Measurements from ENCODE around the gene KIF21A.

Gene KIF21A

DNA sequence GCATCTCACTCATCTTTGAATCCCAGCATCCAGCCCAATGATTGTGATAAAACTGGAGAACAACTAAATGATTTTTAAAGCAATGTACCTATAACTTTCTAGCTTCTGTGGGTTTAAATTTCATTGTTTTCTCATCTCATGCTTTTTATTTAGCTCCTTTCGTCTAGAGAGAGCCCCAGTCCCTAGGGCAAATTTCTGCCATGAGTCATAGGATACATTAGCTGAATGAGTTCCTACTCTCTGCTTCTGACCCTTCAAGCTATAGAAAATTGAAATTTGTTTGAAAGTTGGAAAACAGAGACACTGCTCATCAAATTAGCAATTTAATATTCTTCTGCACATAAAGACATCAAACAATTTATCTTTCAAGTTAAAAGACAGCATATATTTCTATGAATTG, 113.9 kb downstream of the KIF21A start:
- WGBS (ENCODE audit: insufficient coverage): 86% methylated on average over 1 of the region's 1 CpG
- H3K36me3 ChIP-seq (ENCODE audit: control insufficient read depth in 4 of 4, insufficient read depth in 4 of 4, low read length in 3 of 4): peaks cover 0 to 4% (median 0%) of the 10 kb centered on the region in 4 experiments

DNA sequence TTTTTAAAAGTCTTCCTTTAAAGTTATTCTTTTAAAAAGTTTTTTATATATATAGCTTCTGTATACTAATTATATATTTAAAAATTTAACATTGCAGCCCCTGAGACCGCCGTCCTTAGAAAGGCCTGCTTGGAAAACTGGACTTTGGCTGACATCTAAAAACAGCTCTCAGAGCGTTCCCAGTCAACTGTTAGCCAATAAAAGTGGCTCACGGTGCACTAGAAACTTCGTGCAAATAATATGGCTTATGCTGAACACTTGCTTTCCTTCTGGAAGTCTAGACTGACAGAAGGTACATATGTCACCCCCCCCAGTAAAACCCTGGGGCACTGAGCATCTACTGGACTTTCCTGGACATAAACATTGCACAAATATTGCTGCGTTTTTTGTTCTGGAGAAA, 115.0 kb downstream of the KIF21A start:
- ChIA-PET POLR2A (no interaction called here), CTCF (interaction anchor here (1.3 kb wide), 1 partner anchor 10 kb away, joined by 4 read pairs; no protein-coding TSS in a partner anchor)
- no peak overlapping the region for H3K4me3 ChIP-seq (ENCODE audit: control insufficient read depth in 1 of 7, extremely low read depth in 1 of 7, insufficient read depth in 4 of 7, low read depth in 2 of 7, low read length in 6 of 7)
- H3K27ac ChIP-seq (ENCODE audit: insufficient read depth in 1 of 2, low read depth in 1 of 2, low read length in 2 of 2, poor library complexity in 1 of 2, severe bottlenecking in 2 of 2): no peak overlapping the region
- no peaks in the 10 kb centered on the region for H3K4me1 ChIP-seq (ENCODE audit: control extremely low read depth in 1 of 4, control insufficient read depth in 4 of 4, insufficient read depth in 4 of 4, low read length in 3 of 4)
- no peak for DNase-seq
- no peaks in the 10 kb centered on the region for H3K27me3 ChIP-seq (replicated peaks in 2 of 5; ENCODE audit: control insufficient read depth in 4 of 5, insufficient read depth in 5 of 5, low read length in 4 of 5)
- peaks cover 0 to 4% (median 0%) of the 10 kb centered on the region in 4 experiments for H3K36me3 ChIP-seq (ENCODE audit: control insufficient read depth in 4 of 4, insufficient read depth in 4 of 4, low read length in 3 of 4)
- 97% methylated on average over 6 of the region's 6 CpGs for WGBS (ENCODE audit: insufficient coverage)
- no peaks in the 10 kb centered on the region for H3K9me3 ChIP-seq (ENCODE audit: control extremely low read depth in 1 of 5, control insufficient read depth in 4 of 5, insufficient read depth in 2 of 5, low read depth in 1 of 5, low read length in 4 of 5)

More for the DNA sequence above, 113.9 kb downstream of the KIF21A start:
- POLR2A ChIA-PET: no interaction called here
- Histone ChIP-seq H3K27me3 (replicated peaks in 2 of 5; ENCODE audit: control insufficient read depth in 4 of 5, insufficient read depth in 5 of 5, low read length in 4 of 5) (no peaks in the 10 kb centered on the region), H3K4me1 (ENCODE audit: control extremely low read depth in 1 of 4, control insufficient read depth in 4 of 4, insufficient read depth in 4 of 4, low read length in 3 of 4) (no peaks in the 10 kb centered on the region), H3K4me3 (ENCODE audit: control insufficient read depth in 1 of 7, extremely low read depth in 1 of 7, insufficient read depth in 4 of 7, low read depth in 2 of 7, low read length in 6 of 7) (no peak overlapping the region), H3K27ac (ENCODE audit: insufficient read depth in 1 of 2, low read depth in 1 of 2, low read length in 2 of 2, poor library complexity in 1 of 2, severe bottlenecking in 2 of 2) (no peak overlapping the region), H3K9me3 (ENCODE audit: control extremely low read depth in 1 of 5, control insufficient read depth in 4 of 5, insufficient read depth in 2 of 5, low read depth in 1 of 5, low read length in 4 of 5) (no peaks in the 10 kb centered on the region)
- DNase-seq: no peak
- CTCF ChIA-PET: no interaction called here

DNA sequence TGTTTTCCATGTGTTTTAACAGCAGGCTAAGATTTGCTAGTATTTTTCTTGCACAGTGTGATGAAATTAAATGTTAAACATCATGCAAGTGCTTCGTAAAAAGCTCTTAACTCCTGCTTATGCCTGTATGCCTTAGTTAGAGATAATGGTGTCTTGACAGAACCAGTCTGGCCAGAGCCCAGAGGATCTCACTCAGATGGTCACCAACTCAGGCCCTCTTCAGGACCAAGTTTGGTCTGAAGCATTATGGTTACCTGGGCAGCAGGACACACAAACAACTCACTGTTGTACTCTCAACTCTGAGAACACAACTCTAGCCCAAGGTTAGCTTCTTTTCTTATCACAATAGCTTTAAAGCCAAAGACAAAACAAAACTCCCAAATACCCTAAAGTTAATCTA, 115.4 kb downstream of the KIF21A start:
- POLR2A ChIA-PET: no interaction called here
- 100% methylated on average over 1 of the region's 1 CpG for WGBS (ENCODE audit: insufficient coverage)

DNA sequence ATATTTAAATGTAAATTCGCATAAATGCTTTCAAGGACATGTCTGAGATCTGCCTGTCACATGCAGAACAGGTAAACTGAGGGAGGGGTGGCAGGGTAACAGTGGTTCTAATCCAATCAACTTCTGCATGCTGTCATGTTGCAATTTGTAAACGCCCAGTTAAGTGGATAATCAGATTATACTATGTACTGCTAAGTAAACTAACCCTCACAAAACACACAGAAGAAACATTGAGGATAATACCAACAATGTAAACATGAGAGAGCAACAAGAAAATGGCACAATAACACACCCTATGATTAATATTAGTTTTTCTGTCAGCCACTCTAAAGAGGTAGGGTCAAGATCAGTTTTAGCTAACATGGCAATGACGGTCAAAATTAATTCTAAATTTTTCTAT, 123.7 kb downstream of the KIF21A start:
- Histone ChIP-seq H3K4me3 (ENCODE audit: control insufficient read depth in 1 of 7, extremely low read depth in 1 of 7, insufficient read depth in 4 of 7, low read depth in 2 of 7, low read length in 6 of 7) (no peak overlapping the region), H3K27me3 (replicated peaks in 2 of 5; ENCODE audit: control insufficient read depth in 4 of 5, insufficient read depth in 5 of 5, low read length in 4 of 5) (no peaks in the 10 kb centered on the region), H3K4me1 (ENCODE audit: control extremely low read depth in 1 of 4, control insufficient read depth in 4 of 4, insufficient read depth in 4 of 4, low read length in 3 of 4) (no peaks in the 10 kb centered on the region), H3K9me3 (ENCODE audit: control extremely low read depth in 1 of 5, control insufficient read depth in 4 of 5, insufficient read depth in 2 of 5, low read depth in 1 of 5, low read length in 4 of 5) (no peaks in the 10 kb centered on the region), H3K27ac (ENCODE audit: insufficient read depth in 1 of 2, low read depth in 1 of 2, low read length in 2 of 2, poor library complexity in 1 of 2, severe bottlenecking in 2 of 2) (no peak overlapping the region), H3K36me3 (ENCODE audit: control insufficient read depth in 4 of 4, insufficient read depth in 4 of 4, low read length in 3 of 4) (no peaks in the 10 kb centered on the region)
- ChIA-PET POLR2A (no interaction called here), CTCF (interaction anchor here (0.6 to 1.1 kb wide), 3 partner anchors 9 to 693 kb away, joined by 3 read pairs; no protein-coding TSS in a partner anchor)
- no peak for DNase-seq
- 100% methylated on average over 1 of the region's 3 CpGs for WGBS (ENCODE audit: insufficient coverage)

More for the DNA sequence above, 115.4 kb downstream of the KIF21A start:
- CTCF ChIA-PET: interaction anchor here (1.3 kb wide), 1 partner anchor 10 kb away, joined by 4 read pairs; no protein-coding TSS in a partner anchor
- no peaks in the 10 kb centered on the region for H3K36me3 ChIP-seq (ENCODE audit: control insufficient read depth in 4 of 4, insufficient read depth in 4 of 4, low read length in 3 of 4)
- no peak overlapping the region for H3K27ac ChIP-seq (ENCODE audit: insufficient read depth in 1 of 2, low read depth in 1 of 2, low read length in 2 of 2, poor library complexity in 1 of 2, severe bottlenecking in 2 of 2)
- H3K4me1 ChIP-seq (ENCODE audit: control extremely low read depth in 1 of 4, control insufficient read depth in 4 of 4, insufficient read depth in 4 of 4, low read length in 3 of 4): no peaks in the 10 kb centered on the region
- H3K4me3 ChIP-seq (ENCODE audit: control insufficient read depth in 1 of 7, extremely low read depth in 1 of 7, insufficient read depth in 4 of 7, low read depth in 2 of 7, low read length in 6 of 7): no peak overlapping the region
- DNase-seq: no peak
- H3K9me3 ChIP-seq (ENCODE audit: control extremely low read depth in 1 of 5, control insufficient read depth in 4 of 5, insufficient read depth in 2 of 5, low read depth in 1 of 5, low read length in 4 of 5): no peaks in the 10 kb centered on the region
- H3K27me3 ChIP-seq (replicated peaks in 2 of 5; ENCODE audit: control insufficient read depth in 4 of 5, insufficient read depth in 5 of 5, low read length in 4 of 5): no peaks in the 10 kb centered on the region

DNA sequence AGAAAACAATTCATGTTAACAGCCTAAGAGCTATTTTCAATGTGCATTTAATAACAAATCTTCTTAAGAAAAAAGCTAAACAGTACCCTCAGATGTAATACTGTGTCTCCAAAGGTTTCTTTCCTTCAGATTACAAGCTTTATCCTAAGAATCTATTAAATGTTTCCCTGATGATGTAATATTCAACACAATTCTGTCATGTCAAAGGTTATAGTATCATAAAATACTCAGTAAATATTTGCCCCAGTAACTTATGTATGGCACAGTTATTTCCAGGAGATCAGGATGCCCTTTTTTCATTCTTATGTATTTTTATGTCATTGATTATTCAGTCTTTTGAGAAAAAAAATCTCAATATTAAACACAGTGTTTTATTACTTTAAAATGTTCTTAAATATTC, 128.4 kb downstream of the KIF21A start:
- ChIA-PET POLR2A (no interaction called here), CTCF (no interaction called here)
- Histone ChIP-seq H3K27me3 (replicated peaks in 2 of 5; ENCODE audit: control insufficient read depth in 4 of 5, insufficient read depth in 5 of 5, low read length in 4 of 5) (no peaks in the 10 kb centered on the region), H3K36me3 (ENCODE audit: control insufficient read depth in 4 of 4, insufficient read depth in 4 of 4, low read length in 3 of 4) (no peaks in the 10 kb centered on the region), H3K27ac (ENCODE audit: insufficient read depth in 1 of 2, low read depth in 1 of 2, low read length in 2 of 2, poor library complexity in 1 of 2, severe bottlenecking in 2 of 2) (no peak overlapping the region), H3K4me1 (ENCODE audit: control extremely low read depth in 1 of 4, control insufficient read depth in 4 of 4, insufficient read depth in 4 of 4, low read length in 3 of 4) (no peaks in the 10 kb centered on the region), H3K4me3 (ENCODE audit: control insufficient read depth in 1 of 7, extremely low read depth in 1 of 7, insufficient read depth in 4 of 7, low read depth in 2 of 7, low read length in 6 of 7) (no peak overlapping the region), H3K9me3 (ENCODE audit: control extremely low read depth in 1 of 5, control insufficient read depth in 4 of 5, insufficient read depth in 2 of 5, low read depth in 1 of 5, low read length in 4 of 5) (no peaks in the 10 kb centered on the region)
- DNase-seq: no peak

DNA sequence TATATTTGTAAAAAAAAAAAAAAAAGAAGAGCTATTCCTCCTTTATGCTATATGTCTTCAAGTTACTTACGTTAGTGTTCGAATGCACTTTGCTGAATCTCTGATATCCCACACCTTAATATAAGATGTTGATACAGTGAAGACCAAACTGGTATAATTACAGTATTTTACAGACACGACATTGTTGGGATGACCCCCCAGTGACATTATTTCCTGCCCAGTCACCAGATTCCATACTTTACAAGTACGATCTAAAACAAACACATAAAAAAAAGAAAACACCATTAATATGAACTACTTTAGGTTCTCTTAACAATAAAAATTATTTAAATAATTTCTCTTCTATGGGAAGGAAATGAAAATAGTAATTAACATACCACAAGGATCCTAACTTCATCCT, 133.4 kb downstream of the KIF21A start:
- no peaks in the 10 kb centered on the region for H3K9me3 ChIP-seq (ENCODE audit: control extremely low read depth in 1 of 5, control insufficient read depth in 4 of 5, insufficient read depth in 2 of 5, low read depth in 1 of 5, low read length in 4 of 5)
- 100% methylated on average over 1 of the region's 4 CpGs for WGBS (ENCODE audit: insufficient coverage)
- POLR2A ChIA-PET: no interaction called here
- no peak overlapping the region for H3K4me3 ChIP-seq (ENCODE audit: control insufficient read depth in 1 of 7, extremely low read depth in 1 of 7, insufficient read depth in 4 of 7, low read depth in 2 of 7, low read length in 6 of 7)
- H3K27me3 ChIP-seq (replicated peaks in 2 of 5; ENCODE audit: control insufficient read depth in 4 of 5, insufficient read depth in 5 of 5, low read length in 4 of 5): no peaks in the 10 kb centered on the region
- no peaks in the 10 kb centered on the region for H3K4me1 ChIP-seq (ENCODE audit: control extremely low read depth in 1 of 4, control insufficient read depth in 4 of 4, insufficient read depth in 4 of 4, low read length in 3 of 4)
- no peaks in the 10 kb centered on the region for H3K36me3 ChIP-seq (ENCODE audit: control insufficient read depth in 4 of 4, insufficient read depth in 4 of 4, low read length in 3 of 4)
- H3K27ac ChIP-seq (ENCODE audit: insufficient read depth in 1 of 2, low read depth in 1 of 2, low read length in 2 of 2, poor library complexity in 1 of 2, severe bottlenecking in 2 of 2): no peak overlapping the region
- CTCF ChIA-PET: no interaction called here
- no peak for DNase-seq

DNA sequence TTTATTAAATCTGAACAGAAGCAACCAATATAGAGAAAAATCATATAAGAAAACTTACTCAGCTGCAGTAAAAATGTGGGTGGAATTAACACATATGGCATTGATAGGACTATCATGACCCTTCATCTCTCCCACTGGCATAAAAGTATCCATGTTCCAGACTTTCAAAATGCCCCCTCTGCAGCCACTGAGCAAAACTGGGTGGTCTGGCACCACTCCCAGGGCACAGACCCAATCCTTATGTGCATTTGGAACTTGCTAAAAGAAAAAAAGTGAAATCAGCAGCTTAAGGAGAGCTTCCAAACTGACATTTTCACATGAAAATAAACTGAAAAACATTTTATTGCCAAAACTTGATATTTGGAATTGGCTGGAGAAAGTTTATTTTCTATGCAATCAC, 141.5 kb downstream of the KIF21A start:
- no peak for DNase-seq
- Histone ChIP-seq H3K27me3 (replicated peaks in 2 of 5; ENCODE audit: control insufficient read depth in 4 of 5, insufficient read depth in 5 of 5, low read length in 4 of 5) (no peaks in the 10 kb centered on the region), H3K27ac (ENCODE audit: insufficient read depth in 1 of 2, low read depth in 1 of 2, low read length in 2 of 2, poor library complexity in 1 of 2, severe bottlenecking in 2 of 2) (no peak overlapping the region), H3K36me3 (ENCODE audit: control insufficient read depth in 4 of 4, insufficient read depth in 4 of 4, low read length in 3 of 4) (peaks cover 0 to 2% (median 0%) of the 10 kb centered on the region in 4 experiments), H3K9me3 (ENCODE audit: control extremely low read depth in 1 of 5, control insufficient read depth in 4 of 5, insufficient read depth in 2 of 5, low read depth in 1 of 5, low read length in 4 of 5) (no peaks in the 10 kb centered on the region), H3K4me1 (ENCODE audit: control extremely low read depth in 1 of 4, control insufficient read depth in 4 of 4, insufficient read depth in 4 of 4, low read length in 3 of 4) (no peaks in the 10 kb centered on the region), H3K4me3 (ENCODE audit: control insufficient read depth in 1 of 7, extremely low read depth in 1 of 7, insufficient read depth in 4 of 7, low read depth in 2 of 7, low read length in 6 of 7) (no peak overlapping the region)
- CTCF ChIA-PET: no interaction called here
- POLR2A ChIA-PET: no interaction called here
